ENCODE measurements around the gene GNAI3. TPM values are rescaled to one million over a fixed set of nuclear protein-coding genes. Genes with fewer than 3 reads are reported as not detected.

GNAI3 gene
- total RNA-seq, 1 donor = 17.6 TPM

GRCh38 chr1:109578947-109579443, 30.6 kb downstream of the GNAI3 start:
- peak; percentile 16 for DNase-seq (ENCODE audit: low read depth)

GRCh38 chr1:109579491-109579890, 31.1 kb downstream of the GNAI3 start:
- TF ChIP-seq CTCF (IDR thresholded peaks at IDR 0.05; ENCODE audit: insufficient read depth, low read length) = no peak
- DNase-seq (ENCODE audit: low read depth) = peak; percentile 53
- H3K4me3 ChIP-seq (ENCODE audit: low read depth, low read length) = no peak overlapping the region

More at GRCh38 chr1:109578947-109579443, 30.6 kb downstream of the GNAI3 start:
- TF ChIP-seq CTCF (IDR thresholded peaks at IDR 0.05; ENCODE audit: insufficient read depth, low read length) = no peak
- no peak overlapping the region for H3K4me3 ChIP-seq (ENCODE audit: low read depth, low read length)

GRCh38 chr1:109582021-109582420, 33.6 kb downstream of the GNAI3 start:
- DNase-seq (ENCODE audit: low read depth) = no peak
- H3K4me3 ChIP-seq (ENCODE audit: low read depth, low read length) = no peak overlapping the region
- TF ChIP-seq CTCF (IDR thresholded peaks at IDR 0.05; ENCODE audit: insufficient read depth, low read length) = no peak

GRCh38 chr1:109584766-109585165, 36.4 kb downstream of the GNAI3 start:
- DNase-seq (ENCODE audit: low read depth) = no peak
- no peak for TF ChIP-seq CTCF (IDR thresholded peaks at IDR 0.05; ENCODE audit: insufficient read depth, low read length)
- no peak overlapping the region for H3K4me3 ChIP-seq (ENCODE audit: low read depth, low read length)

- TF ChIP-seq CTCF (IDR thresholded peaks at IDR 0.05; ENCODE audit: insufficient read depth, low read length) = no peak
- no peak overlapping the region for H3K4me3 ChIP-seq (ENCODE audit: low read depth, low read length)
- DNase-seq (ENCODE audit: low read depth) = no peak
Observed at GRCh38 chr1:109586055-109586454, 37.6 kb downstream of the GNAI3 start.

GRCh38 chr1:109589177-109589576, 40.8 kb downstream of the GNAI3 start:
- no peak for DNase-seq (ENCODE audit: low read depth)
- H3K4me3 ChIP-seq (ENCODE audit: low read depth, low read length) = no peak overlapping the region
- TF ChIP-seq CTCF (IDR thresholded peaks at IDR 0.05; ENCODE audit: insufficient read depth, low read length) = no peak

GRCh38 chr1:109589679-109590078, 41.3 kb downstream of the GNAI3 start:
- no peak overlapping the region for H3K4me3 ChIP-seq (ENCODE audit: low read depth, low read length)
- no peak for TF ChIP-seq CTCF (IDR thresholded peaks at IDR 0.05; ENCODE audit: insufficient read depth, low read length)
- no peak for DNase-seq (ENCODE audit: low read depth)
